ENCODE measurements around the gene MYBPC3.

- TF ChIP-seq POLR2AphosphoS5 (IDR thresholded peaks at IDR 0.05; ENCODE audit: low read depth, low read length) (no peak), SIN3A (IDR thresholded peaks at IDR 0.05; ENCODE audit: borderline replicate concordance, insufficient read depth, low read length) (no peak), TAF1 (IDR thresholded peaks at IDR 0.05; ENCODE audit: borderline replicate concordance, insufficient read depth, low read length) (no peak), FOXP2 (optimal IDR thresholded peaks at IDR 0.05; ENCODE audit: borderline replicate concordance, extremely low read depth, extremely low read length, insufficient read depth) (no peak)
Observed at GRCh38 chr11:47305734-47306483, 46.6 kb downstream of the MYBPC3 start.
